Sigmoid colon (tissue), 4 donors: ENCODE results near the gene CDHR4.

Experiments
- EP300 ChIP-seq, 4 donors: sonication (generic); formaldehyde crosslinking; IDR thresholded peaks; one replicate each; pipeline ENCODE4 v1.6.1; 2017; ENCODE audit warnings: antibody characterized with exemption in 4 of 4
- POLR2A ChIP-seq, 2 donors: fragments of 450-650 bp; IDR thresholded peaks; one replicate each; pipeline ENCODE4 v1.6.1; 2016; ENCODE audit warnings: antibody characterized with exemption in 2 of 2, mild to moderate bottlenecking in 2 of 2, moderate library complexity in 2 of 2
- POLR2AphosphoS5 ChIP-seq, 4 donors: sonication (generic); formaldehyde crosslinking; IDR thresholded peaks; one replicate each; pipeline ENCODE4 v1.6.1; 2017; ENCODE audit warnings: antibody characterized with exemption in 4 of 4
- TF ChIP-seq, protein P1 (sequence below), 4 experiments: fragments of 450-650 bp in 3 of 4; fragments of 200-600 bp in 1 of 4; IDR thresholded peaks; one replicate each; pipeline ENCODE4 v1.5.1; 2016 to 2019; ENCODE audit warnings: antibody characterized with exemption in 4 of 4, mild to moderate bottlenecking in 3 of 4, moderate library complexity in 2 of 4

DNA sequence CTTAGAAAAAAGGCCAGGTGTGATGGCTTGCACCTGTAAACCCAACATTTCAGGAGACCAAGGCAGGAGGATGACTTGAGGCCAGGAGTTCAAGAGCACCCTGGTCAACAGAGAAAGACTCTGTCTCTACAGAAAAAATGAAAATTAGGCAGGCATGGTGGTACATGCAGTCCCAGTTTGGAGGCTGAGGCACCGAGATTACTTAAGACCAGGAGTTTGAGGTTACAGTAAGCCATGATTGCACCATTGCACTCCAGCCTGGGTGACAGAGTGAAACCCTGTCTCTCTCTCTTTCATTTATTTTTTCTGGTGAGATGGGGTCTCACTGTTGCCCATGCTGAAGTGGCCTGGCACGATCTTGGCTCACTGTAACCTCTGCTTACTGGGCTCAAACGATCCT, 38.0 kb downstream of the CDHR4 start:
- TF ChIP-seq, protein P1, sequence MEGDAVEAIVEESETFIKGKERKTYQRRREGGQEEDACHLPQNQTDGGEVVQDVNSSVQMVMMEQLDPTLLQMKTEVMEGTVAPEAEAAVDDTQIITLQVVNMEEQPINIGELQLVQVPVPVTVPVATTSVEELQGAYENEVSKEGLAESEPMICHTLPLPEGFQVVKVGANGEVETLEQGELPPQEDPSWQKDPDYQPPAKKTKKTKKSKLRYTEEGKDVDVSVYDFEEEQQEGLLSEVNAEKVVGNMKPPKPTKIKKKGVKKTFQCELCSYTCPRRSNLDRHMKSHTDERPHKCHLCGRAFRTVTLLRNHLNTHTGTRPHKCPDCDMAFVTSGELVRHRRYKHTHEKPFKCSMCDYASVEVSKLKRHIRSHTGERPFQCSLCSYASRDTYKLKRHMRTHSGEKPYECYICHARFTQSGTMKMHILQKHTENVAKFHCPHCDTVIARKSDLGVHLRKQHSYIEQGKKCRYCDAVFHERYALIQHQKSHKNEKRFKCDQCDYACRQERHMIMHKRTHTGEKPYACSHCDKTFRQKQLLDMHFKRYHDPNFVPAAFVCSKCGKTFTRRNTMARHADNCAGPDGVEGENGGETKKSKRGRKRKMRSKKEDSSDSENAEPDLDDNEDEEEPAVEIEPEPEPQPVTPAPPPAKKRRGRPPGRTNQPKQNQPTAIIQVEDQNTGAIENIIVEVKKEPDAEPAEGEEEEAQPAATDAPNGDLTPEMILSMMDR (IDR thresholded peaks at IDR 0.05): no peak
- no peak for TF ChIP-seq POLR2AphosphoS5 (IDR thresholded peaks at IDR 0.05)
- TF ChIP-seq POLR2A (IDR thresholded peaks at IDR 0.05): no peak
- TF ChIP-seq EP300 (IDR thresholded peaks at IDR 0.05): no peak
